ENCODE measurements around the gene WDR33. TPM values are rescaled to one million over a fixed set of nuclear protein-coding genes. Genes with fewer than 3 reads are reported as not detected.

WDR33 gene
- total RNA-seq, 1 donor from 2014 or later = 21.3 TPM

- no peak for DNase-seq (ENCODE audit: low read depth in 2 of 2)
Measured at GRCh38 chr2:127657232-127657595, 153.8 kb downstream of the WDR33 start.

GRCh38 chr2:127656569-127657231 lies 154.3 kb downstream of the WDR33 start:
- no peak for DNase-seq (ENCODE audit: low read depth in 2 of 2)

- no peak for DNase-seq (ENCODE audit: low read depth in 2 of 2)
Measured at GRCh38 chr2:127655209-127656073, 155.5 kb downstream of the WDR33 start.

GRCh38 chr2:127654838-127655175 lies 156.2 kb downstream of the WDR33 start:
- no peak for DNase-seq (ENCODE audit: low read depth in 2 of 2)

GRCh38 chr2:127654084-127654837 lies 156.7 kb downstream of the WDR33 start:
- no peak for DNase-seq (ENCODE audit: low read depth in 2 of 2)

GRCh38 chr2:127653421-127654083 lies 157.4 kb downstream of the WDR33 start:
- DNase-seq (ENCODE audit: low read depth in 2 of 2) = no peak

- DNase-seq (ENCODE audit: low read depth in 2 of 2) = no peak
Measured at GRCh38 chr2:127652786-127653357, 158.1 kb downstream of the WDR33 start.

GRCh38 chr2:127651971-127652550 lies 158.9 kb downstream of the WDR33 start:
- DNase-seq (ENCODE audit: low read depth in 2 of 2) = no peak

GRCh38 chr2:127651381-127651809 lies 159.6 kb downstream of the WDR33 start:
- no peak for DNase-seq (ENCODE audit: low read depth in 2 of 2)

Other genes starting within 250 kb of the WDR33 start
- gene GPR17, start 165.0 kb downstream of the WDR33 start, total RNA-seq = not detected in 2 replicates
- gene LIMS2, start 135.6 kb downstream of the WDR33 start, total RNA-seq = 3.1 and 5.3 TPM in 2 replicates
- gene SFT2D3, start 109.7 kb downstream of the WDR33 start, total RNA-seq = 3.5 and 4.9 TPM in 2 replicates
- gene POLR2D, start 47.0 kb upstream of the WDR33 start, total RNA-seq = 22.9 and 25.5 TPM in 2 replicates
- gene AMMECR1L, start 74.8 kb upstream of the WDR33 start, total RNA-seq = 12.2 and 16.3 TPM in 2 replicates
- gene SAP130, start 216.9 kb upstream of the WDR33 start, total RNA-seq = 2.4 and 4.4 TPM in 2 replicates